SK-N-SH treated with all-trans-retinoic acid at 6 μM for 48 hours (cell line): ENCODE measurements around the gene RBMS1.

ENCODE experiments used
- ARNTL ChIP-seq: fragments of 450-650 bp; formaldehyde crosslinking; IDR thresholded peaks from 2 replicates; pipeline ENCODE4 v1.5.0; 2020; ENCODE audit warnings: low read depth, mild to moderate bottlenecking, moderate library complexity, borderline replicate concordance
- BACH2 ChIP-seq: fragments of 250-450 bp; sonication (Bioruptor Pico); IDR thresholded peaks from 2 replicates; pipeline ENCODE4 v1.9.0; 2021; ENCODE audit warnings: mild to moderate bottlenecking, borderline replicate concordance
- ESRRG ChIP-seq: fragments of 250-450 bp; sonication (Bioruptor Pico); IDR thresholded peaks from 2 replicates; pipeline ENCODE4 v1.6.1; 2021; ENCODE audit warnings: mild to moderate bottlenecking
- RARB ChIP-seq: fragments of 250-450 bp; sonication (Bioruptor Pico); IDR thresholded peaks from 2 replicates; pipeline ENCODE4 v1.8.0; 2021; ENCODE audit warnings: mild to moderate bottlenecking, moderate library complexity
- TOX ChIP-seq: fragments of 250-450 bp; sonication (Bioruptor Pico); IDR thresholded peaks from 2 replicates; pipeline ENCODE4 v1.8.0; 2021; ENCODE audit warnings: mild to moderate bottlenecking, moderate library complexity, borderline replicate concordance
- ZFP3 ChIP-seq: fragments of 250-450 bp; sonication (Bioruptor Pico); IDR thresholded peaks from 2 replicates; pipeline ENCODE4 v1.5.0; 2020; ENCODE audit warnings: mild to moderate bottlenecking, moderate library complexity
- TF ChIP-seq, protein P1 (sequence below): fragments of 250-450 bp; sonication (Bioruptor Pico); IDR thresholded peaks from 2 replicates; pipeline ENCODE4 v1.5.0; 2020; ENCODE audit warnings: mild to moderate bottlenecking, moderate library complexity
- TF ChIP-seq, protein P2 (sequence below): fragments of 250-450 bp; sonication (Bioruptor Pico); IDR thresholded peaks from 2 replicates; pipeline ENCODE4 v1.8.0; 2020; ENCODE audit warnings: mild to moderate bottlenecking, moderate library complexity, borderline replicate concordance

DNA sequence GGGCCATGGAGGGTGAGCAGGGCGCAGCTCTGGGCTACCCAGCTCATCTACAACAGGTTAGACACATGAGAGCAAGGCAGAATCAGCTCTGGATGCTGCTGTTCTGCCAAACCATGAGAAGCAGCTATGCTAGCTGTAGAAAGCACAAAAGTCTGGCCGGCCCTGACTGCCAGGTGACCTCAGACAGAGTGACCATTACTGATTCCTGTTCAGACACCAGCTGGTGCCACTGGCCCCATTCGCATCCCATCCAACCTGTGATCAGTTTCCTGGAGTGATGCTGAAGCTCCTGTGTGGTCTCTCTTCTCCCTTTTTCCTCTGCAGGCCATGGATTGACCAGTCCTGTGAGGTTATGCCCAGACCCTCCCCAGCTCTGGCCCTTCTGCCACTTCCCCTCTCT, 14.3 kb downstream of the RBMS1 start:
- TF ChIP-seq, protein P1, sequence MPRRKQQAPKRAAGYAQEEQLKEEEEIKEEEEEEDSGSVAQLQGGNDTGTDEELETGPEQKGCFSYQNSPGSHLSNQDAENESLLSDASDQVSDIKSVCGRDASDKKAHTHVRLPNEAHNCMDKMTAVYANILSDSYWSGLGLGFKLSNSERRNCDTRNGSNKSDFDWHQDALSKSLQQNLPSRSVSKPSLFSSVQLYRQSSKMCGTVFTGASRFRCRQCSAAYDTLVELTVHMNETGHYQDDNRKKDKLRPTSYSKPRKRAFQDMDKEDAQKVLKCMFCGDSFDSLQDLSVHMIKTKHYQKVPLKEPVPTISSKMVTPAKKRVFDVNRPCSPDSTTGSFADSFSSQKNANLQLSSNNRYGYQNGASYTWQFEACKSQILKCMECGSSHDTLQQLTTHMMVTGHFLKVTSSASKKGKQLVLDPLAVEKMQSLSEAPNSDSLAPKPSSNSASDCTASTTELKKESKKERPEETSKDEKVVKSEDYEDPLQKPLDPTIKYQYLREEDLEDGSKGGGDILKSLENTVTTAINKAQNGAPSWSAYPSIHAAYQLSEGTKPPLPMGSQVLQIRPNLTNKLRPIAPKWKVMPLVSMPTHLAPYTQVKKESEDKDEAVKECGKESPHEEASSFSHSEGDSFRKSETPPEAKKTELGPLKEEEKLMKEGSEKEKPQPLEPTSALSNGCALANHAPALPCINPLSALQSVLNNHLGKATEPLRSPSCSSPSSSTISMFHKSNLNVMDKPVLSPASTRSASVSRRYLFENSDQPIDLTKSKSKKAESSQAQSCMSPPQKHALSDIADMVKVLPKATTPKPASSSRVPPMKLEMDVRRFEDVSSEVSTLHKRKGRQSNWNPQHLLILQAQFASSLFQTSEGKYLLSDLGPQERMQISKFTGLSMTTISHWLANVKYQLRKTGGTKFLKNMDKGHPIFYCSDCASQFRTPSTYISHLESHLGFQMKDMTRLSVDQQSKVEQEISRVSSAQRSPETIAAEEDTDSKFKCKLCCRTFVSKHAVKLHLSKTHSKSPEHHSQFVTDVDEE (CRISPR knock-in tag) = no peak
- TF ChIP-seq RARB (CRISPR knock-in tag) = no peak
- TF ChIP-seq ZFP3 = no peak
- no peak for TF ChIP-seq ESRRG
- TF ChIP-seq, protein P2, sequence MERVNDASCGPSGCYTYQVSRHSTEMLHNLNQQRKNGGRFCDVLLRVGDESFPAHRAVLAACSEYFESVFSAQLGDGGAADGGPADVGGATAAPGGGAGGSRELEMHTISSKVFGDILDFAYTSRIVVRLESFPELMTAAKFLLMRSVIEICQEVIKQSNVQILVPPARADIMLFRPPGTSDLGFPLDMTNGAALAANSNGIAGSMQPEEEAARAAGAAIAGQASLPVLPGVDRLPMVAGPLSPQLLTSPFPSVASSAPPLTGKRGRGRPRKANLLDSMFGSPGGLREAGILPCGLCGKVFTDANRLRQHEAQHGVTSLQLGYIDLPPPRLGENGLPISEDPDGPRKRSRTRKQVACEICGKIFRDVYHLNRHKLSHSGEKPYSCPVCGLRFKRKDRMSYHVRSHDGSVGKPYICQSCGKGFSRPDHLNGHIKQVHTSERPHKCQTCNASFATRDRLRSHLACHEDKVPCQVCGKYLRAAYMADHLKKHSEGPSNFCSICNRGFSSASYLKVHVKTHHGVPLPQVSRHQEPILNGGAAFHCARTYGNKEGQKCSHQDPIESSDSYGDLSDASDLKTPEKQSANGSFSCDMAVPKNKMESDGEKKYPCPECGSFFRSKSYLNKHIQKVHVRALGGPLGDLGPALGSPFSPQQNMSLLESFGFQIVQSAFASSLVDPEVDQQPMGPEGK = no peak
- no peak for TF ChIP-seq ARNTL (CRISPR knock-in tag)
- TF ChIP-seq TOX (CRISPR knock-in tag) = no peak
- no peak for TF ChIP-seq BACH2 (CRISPR knock-in tag)
